Effector memory CD4-positive, alpha-beta T cell (primary cell): Measurements from ENCODE around the gene LAMC2.

Experiments used
- DNase-seq, 3 donors: peaks; one replicate each; pipeline ENCODE4 v3.0.0-alpha.2; 2020
- H3K27ac ChIP-seq: 2 replicates; pipeline ENCODE4 v1.7.0; 2013; ENCODE audit warnings: mild to moderate bottlenecking, low read length, moderate library complexity; ENCODE audit not compliant: insufficient read depth, poor library complexity, severe bottlenecking
- H3K27me3 ChIP-seq: replicated peaks from 2 replicates; pipeline ENCODE4 v1.7.0; 2013; ENCODE audit warnings: mild to moderate bottlenecking, low read length; ENCODE audit not compliant: insufficient read depth, control insufficient read depth, poor library complexity, severe bottlenecking
- H3K36me3 ChIP-seq: 2 replicates; pipeline ENCODE4 v1.7.0; 2013; ENCODE audit warnings: mild to moderate bottlenecking, low read length, moderate library complexity; ENCODE audit not compliant: control insufficient read depth, insufficient read depth
- H3K4me1 ChIP-seq: 2 replicates; pipeline ENCODE4 v1.7.0; 2013; ENCODE audit warnings: low read length, mild to moderate bottlenecking; ENCODE audit not compliant: control insufficient read depth, insufficient read depth, poor library complexity, severe bottlenecking
- H3K4me3 ChIP-seq: 2 replicates; pipeline ENCODE4 v1.7.0; 2013; ENCODE audit warnings: low read length, low read depth, mild to moderate bottlenecking; ENCODE audit not compliant: insufficient read depth, poor library complexity, severe bottlenecking
- H3K9me3 ChIP-seq: 2 replicates; pipeline ENCODE4 v1.7.0; 2013; ENCODE audit warnings: mild to moderate bottlenecking, low read length, moderate library complexity; ENCODE audit not compliant: control insufficient read depth

The LAMC2 gene

DNA sequence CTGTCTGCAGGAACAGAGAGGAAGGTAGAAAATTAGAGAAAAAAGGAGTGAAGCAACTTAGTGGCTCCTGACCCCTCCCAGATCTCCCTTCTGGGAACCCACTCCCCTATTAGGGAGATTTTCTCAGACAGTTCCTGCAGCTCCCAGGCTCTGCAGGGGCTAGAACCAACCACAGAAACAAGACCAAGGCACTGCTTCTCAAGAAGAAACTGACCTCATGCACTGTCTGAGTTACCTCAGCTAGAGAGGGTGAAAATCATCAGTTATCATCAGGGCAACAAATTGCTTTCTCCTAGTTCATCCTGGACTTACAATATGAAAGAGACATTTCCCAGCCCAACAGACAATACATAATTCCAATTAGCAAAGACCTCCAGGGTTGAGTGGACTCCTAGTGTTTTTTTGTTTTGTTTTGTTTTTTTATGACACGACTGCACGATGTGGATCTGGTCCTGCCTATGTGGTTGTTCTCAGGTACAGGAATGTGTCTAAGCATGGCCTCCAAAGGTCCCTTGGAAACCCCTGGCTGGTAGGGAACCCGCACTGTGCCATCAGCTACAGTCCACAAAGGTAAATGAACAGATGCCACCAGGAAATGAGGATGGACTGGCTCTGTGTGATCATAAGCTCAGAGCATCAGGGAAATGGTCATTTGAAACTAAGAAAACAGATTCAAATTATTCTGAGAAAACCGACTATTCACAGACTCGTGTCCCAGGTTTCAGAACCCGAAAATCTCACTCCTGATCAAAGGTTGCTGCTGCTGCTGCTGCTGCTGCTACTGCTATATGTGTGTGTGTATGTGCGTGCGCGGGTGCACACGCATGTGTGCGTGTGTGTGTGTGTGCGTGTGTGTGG, 65.3 kb downstream of the LAMC2 start:
- no peaks in the 10 kb centered on the region for H3K27me3 ChIP-seq
- no peak overlapping the region for H3K4me3 ChIP-seq
- H3K27ac ChIP-seq, result no peak overlapping the region
- no peaks in the 10 kb centered on the region for H3K36me3 ChIP-seq
- H3K9me3 ChIP-seq, result no peaks in the 10 kb centered on the region
- no peak for DNase-seq
- H3K4me1 ChIP-seq, result no peaks in the 10 kb centered on the region

DNA sequence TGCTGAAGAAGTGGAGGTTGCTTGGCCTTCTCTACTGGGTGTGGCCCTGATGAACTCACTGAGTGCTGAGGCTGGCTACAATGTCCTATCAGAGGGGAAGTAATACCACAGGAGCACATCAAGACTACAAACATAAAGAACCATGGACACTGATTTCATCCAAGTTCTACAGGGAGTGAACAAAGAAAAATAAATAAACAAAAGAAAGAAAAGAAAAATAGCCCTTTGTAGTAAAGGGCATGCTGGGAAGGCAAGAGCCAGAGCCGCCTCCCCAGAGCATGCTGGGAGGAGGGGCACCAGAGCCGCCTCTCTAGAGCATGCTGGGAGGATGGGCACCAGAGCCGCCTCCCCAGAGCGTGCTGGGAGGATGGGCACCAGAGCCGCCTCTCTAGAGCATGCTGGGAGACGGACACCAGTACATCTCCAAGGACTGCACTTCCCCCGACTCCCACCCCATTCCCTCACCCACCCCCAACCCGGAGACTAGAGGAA, 65.9 kb downstream of the LAMC2 start:
- H3K36me3 ChIP-seq, result no peaks in the 10 kb centered on the region
- no peaks in the 10 kb centered on the region for H3K9me3 ChIP-seq
- no peak overlapping the region for H3K27ac ChIP-seq
- H3K4me3 ChIP-seq, result no peak overlapping the region
- no peak for DNase-seq
- no peaks in the 10 kb centered on the region for H3K27me3 ChIP-seq
- no peaks in the 10 kb centered on the region for H3K4me1 ChIP-seq

DNA sequence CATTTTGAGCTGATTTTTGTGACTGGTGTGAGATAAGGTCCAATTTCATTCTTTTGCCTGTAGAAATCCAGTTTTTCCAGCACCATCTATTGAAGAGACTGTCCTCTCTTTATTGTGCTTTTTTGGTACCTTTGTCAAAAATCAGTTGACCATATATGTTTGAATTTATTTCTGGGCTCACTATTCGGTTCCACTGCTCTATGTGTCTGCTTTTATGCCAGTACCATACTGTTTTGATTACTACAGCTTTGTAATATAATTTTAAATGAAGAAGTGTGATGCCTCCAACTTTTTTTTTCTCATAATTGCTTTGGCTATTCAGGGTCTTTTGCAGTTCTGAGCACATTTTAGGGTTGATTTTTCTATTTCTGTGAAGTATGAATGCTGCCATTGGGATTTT, 69.0 kb downstream of the LAMC2 start:
- Histone ChIP-seq H3K9me3 (no peaks in the 10 kb centered on the region), H3K27me3 (no peaks in the 10 kb centered on the region), H3K4me3 (no peak overlapping the region), H3K36me3 (no peaks in the 10 kb centered on the region), H3K27ac (no peak overlapping the region), H3K4me1 (no peaks in the 10 kb centered on the region)
- no peak for DNase-seq

DNA sequence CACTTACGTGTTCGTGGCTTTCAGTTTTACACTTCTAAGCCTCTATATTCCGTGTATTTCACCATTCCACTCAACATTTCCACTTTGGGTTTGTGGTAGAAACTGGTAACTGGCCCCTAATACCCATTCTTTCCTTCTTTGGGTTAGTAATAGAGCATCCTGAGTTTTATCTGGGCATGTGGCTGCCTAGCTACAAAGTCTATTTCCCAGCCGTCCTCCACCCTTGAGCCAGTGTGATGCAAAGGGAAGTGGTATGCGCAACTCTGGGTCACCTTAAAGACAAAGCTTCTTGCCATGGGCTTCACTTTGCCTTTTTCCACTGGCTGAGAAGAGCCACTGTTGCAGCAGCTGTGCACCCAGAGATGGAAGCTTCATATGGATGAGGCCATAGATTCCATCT, 73.9 kb downstream of the LAMC2 start:
- no peaks in the 10 kb centered on the region for H3K36me3 ChIP-seq

DNA sequence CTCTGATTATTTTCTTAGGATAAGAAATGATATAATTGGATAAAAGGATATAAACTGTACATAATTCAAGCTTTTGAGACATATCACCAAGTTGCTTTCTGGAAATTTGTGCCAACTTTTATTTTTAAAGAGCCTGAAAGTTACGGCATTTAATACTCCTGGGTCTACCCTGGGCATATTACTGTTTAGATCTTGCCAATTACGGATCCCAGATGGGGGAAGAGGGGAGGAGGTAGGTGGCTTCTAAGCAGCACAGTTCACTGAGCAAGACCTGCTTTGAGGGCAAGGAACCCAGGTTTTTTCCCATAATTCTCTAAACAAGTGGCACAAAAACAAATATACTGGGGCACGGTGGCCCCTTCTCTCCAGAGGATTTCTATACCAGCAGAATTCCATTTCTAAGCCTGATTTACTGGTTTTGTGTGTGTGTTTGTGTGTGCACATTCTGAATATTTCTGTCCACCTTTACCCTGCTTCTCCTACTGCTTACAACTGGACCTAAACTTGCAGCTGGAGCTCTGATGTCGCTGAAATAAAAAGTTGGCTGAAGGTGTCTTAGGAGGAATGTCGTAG, 76.7 kb downstream of the LAMC2 start:
- Histone ChIP-seq H3K9me3 (no peaks in the 10 kb centered on the region), H3K27me3 (no peaks in the 10 kb centered on the region), H3K4me1 (no peaks in the 10 kb centered on the region), H3K27ac (no peak overlapping the region), H3K4me3 (no peak overlapping the region), H3K36me3 (no peaks in the 10 kb centered on the region)
- no peak for DNase-seq

More for the DNA sequence above, 73.9 kb downstream of the LAMC2 start:
- H3K9me3 ChIP-seq, result no peaks in the 10 kb centered on the region
- no peak overlapping the region for H3K4me3 ChIP-seq
- no peak for DNase-seq
- no peaks in the 10 kb centered on the region for H3K4me1 ChIP-seq
- H3K27ac ChIP-seq, result no peak overlapping the region
- H3K27me3 ChIP-seq, result no peaks in the 10 kb centered on the region

DNA sequence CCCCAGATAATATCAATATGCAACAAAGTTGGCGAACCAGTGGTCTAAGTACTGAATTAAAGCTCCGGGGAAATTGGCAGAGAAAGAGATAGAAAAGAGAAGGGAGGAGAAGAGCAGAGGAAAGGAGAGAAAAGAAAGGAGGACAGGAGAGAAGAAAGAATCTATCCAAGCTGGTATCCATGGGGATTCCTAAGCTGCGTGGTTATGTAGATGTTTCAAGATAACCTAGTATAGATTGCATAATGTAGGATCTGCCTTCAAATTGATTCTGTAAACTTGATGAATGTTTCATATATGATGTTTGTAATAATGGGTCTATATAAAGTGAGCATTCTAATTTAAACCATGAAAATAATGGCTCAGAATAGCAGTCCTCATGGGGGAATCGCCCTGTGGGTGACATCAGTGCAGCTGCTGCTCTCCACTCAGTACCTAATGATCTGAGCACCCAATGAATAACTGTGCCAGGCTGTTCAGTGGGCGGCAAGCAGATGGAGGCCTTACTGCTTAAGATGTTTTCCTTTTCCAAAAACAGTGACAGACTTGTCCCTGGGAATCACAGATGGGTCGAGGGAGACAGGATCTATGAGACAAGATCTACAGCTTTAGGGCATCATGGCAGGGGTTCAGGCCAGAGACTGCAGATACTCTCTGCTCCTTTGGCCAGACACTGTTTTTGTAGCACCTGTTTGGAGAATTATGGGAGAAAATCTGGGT, 78.0 kb downstream of the LAMC2 start:
- Histone ChIP-seq H3K9me3 (no peaks in the 10 kb centered on the region), H3K4me3 (no peak overlapping the region), H3K4me1 (no peaks in the 10 kb centered on the region), H3K27me3 (no peaks in the 10 kb centered on the region), H3K27ac (no peak overlapping the region), H3K36me3 (no peaks in the 10 kb centered on the region)
- DNase-seq, result no peak

DNA sequence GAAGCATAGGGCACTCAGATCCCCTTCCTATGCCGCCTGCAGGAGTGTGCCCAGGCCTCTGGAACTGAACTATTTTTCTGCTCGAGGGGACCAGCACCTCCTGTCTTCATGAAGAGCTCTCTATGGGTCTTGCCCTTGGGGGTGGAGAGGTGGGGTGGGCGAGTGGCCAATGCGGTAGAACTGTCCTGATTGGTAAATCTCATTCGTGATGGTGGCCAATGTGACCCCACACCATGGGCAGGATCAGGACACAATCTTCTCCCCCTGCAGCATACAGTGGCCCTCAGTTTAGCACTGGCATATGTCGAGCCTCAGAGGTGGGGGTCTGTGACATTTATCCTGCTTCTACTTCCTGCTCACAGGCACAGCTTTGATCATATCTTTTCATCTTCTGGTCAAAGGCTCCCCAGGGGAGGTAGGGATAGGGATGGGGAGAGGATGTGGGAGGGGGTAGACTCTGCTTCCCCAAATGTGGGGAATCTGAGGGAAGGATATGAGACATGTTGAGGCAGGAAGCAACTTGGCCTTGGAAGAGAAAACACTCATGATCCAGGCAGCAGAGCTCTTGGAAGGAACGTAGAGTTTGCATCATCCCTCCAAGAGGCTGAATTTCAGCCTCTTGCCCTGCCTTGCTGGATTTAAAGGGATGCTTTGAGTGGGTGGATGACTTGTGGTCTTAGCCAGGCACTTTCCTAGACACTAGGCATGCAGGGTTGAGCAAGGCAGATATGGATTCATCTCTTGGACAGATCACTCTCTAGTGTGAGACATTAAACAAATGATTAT, 81.8 kb downstream of the LAMC2 start:
- Histone ChIP-seq H3K4me3 (no peak overlapping the region), H3K27ac (no peak overlapping the region), H3K27me3 (no peaks in the 10 kb centered on the region), H3K9me3 (no peaks in the 10 kb centered on the region), H3K36me3 (no peaks in the 10 kb centered on the region), H3K4me1 (no peaks in the 10 kb centered on the region)
- no peak for DNase-seq

DNA sequence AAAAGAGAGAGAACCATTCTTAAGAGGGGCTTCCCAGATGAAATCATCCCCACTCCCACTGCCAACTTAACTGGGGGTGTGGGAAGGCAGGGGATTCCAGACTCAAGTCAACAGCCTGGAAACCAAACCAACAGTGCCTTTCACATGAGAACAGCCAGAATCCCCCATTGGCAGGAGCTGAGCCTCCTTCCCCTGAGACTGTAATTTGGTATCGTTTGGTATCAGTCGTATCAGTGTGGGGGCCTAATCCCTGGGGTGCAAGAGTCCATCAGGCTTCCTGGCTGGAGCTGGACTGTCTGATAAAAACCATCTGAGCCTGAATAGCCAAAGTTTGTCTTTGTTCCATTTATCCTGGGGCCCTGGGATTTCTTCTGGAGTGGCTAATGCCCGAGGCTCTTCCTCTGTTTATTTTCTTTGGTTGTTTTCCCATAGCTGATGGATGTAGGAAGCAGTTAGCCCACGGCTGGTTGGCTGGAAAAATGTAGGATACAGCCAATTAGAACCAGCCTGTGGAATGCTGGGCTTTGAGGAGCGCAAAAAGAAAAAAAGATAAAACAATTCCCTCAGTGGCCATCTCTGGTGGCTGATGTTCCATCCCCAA, 84.6 kb downstream of the LAMC2 start:
- H3K4me3 ChIP-seq, result no peak overlapping the region
- H3K9me3 ChIP-seq, result no peaks in the 10 kb centered on the region
- no peak overlapping the region for H3K27ac ChIP-seq
- H3K27me3 ChIP-seq, result no peaks in the 10 kb centered on the region
- no peaks in the 10 kb centered on the region for H3K36me3 ChIP-seq
- DNase-seq, result no peak
- no peaks in the 10 kb centered on the region for H3K4me1 ChIP-seq

DNA sequence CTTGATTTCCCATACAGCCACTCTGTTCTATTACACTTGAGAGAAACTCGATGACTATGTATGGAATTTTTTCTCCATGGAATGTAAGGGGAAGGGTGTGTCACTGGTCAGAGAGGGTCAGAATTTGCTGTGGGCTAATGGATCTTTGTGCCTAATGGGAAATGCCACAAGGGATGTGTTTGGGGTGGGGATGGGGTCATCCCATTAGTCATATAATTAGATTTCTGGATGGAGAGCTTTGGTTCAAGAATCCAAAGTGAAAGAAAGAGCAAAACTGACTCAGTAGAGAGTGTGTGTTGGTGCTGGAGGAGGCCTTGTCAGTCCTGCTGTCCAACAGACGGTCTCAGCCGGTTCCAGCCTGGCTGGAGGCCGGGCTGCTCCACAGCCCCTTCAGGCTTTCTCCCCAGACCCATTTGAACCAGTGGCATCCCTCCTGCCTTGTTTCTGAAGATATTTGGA, 86.4 kb downstream of the LAMC2 start:
- DNase-seq, result no peak
- Histone ChIP-seq H3K9me3 (no peaks in the 10 kb centered on the region), H3K27ac (no peak overlapping the region), H3K36me3 (no peaks in the 10 kb centered on the region), H3K27me3 (no peaks in the 10 kb centered on the region), H3K4me3 (no peak overlapping the region), H3K4me1 (no peaks in the 10 kb centered on the region)
